Upper lobe of left lung (tissue), 4 donors: ENCODE results near the gene IQCH.

Experiments used
- CTCF ChIP-seq, 6 experiments: fragments of 450-650 bp in 4 of 6; fragments of 200-600 bp in 2 of 6; sonication (generic) in 2 of 6; IDR thresholded peaks; one replicate each; pipeline ENCODE4 v1.5.1; 2016 to 2019; ENCODE audit warnings: antibody characterized with exemption in 6 of 6
- EP300 ChIP-seq, 4 donors: sonication (generic); formaldehyde crosslinking; IDR thresholded peaks; one replicate each; pipeline ENCODE4 v1.5.1; 2017; ENCODE audit warnings: antibody characterized with exemption in 4 of 4, control low read depth in 2 of 4
- POLR2A ChIP-seq, 4 donors: fragments of 450-650 bp; IDR thresholded peaks; one replicate each; pipeline ENCODE4 v1.5.1; 2016 to 2017; ENCODE audit warnings: antibody characterized with exemption in 4 of 4, mild to moderate bottlenecking in 2 of 4
- POLR2AphosphoS5 ChIP-seq, 2 donors: sonication (generic); formaldehyde crosslinking; IDR thresholded peaks; one replicate each; pipeline ENCODE4 v1.5.1; 2017; ENCODE audit warnings: antibody characterized with exemption in 2 of 2

GRCh38 chr15:67381416-67382045 is 126.9 kb downstream of the IQCH start:
- TF ChIP-seq POLR2A (IDR thresholded peaks at IDR 0.05) (no peak), EP300 (IDR thresholded peaks at IDR 0.05) (no peak), CTCF (IDR thresholded peaks at IDR 0.05) (no peak), POLR2AphosphoS5 (IDR thresholded peaks at IDR 0.05) (no peak)
